HCEC 1CT (cell line): ENCODE measurements around the gene ZCCHC14.
"Not testable (repeated sequence)": the region's sequence is repeated elsewhere in the genome, so short reads cannot be mapped to it uniquely, and the experiment has no call there.

Experiments used
- DNase-seq: peaks from one replicate; pipeline ENCODE4 v3.0.0-alpha.2; 2017

Gene ZCCHC14

DNA sequence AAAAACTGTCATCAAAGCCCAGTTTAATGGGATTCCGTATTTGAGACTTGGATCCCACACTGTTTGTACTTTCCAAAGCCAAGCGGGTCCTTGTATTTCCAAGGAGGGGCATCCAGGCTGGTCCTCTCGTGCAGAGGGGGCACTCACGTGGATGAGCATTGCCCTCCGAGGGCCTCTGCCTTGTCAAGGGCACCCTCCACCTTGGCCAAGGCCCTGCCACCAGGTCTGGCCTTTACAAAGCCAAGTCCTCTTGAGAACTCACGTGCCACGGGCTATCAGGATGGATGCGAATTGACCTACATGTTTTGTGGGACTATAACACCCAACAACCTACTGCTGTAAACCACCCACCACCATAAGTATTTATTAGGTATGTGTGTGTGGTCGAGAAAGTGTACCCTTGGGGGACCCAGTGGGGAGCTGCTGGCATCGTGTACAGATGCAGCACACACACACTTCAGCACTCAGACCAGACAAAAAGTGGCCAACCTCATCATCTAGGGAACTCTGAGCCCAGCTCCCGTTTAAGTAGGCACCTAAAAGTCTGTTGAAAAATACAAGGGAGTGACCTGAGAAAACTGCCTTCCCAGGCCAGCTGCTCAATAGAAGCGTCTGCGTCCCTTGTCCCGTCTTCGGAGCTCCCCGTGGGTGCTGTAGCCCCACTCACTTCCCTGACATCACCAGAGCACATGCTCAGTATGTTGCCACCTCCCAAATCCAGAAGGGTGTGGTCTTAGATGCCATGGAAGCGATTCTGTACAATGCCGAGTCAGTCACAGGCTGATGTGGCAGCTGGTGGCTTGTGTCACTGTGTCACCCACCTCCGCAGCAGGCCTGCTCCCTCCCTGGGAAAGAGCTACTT is 87.8 kb downstream of the ZCCHC14 start:
- DNase-seq: no peak

DNA sequence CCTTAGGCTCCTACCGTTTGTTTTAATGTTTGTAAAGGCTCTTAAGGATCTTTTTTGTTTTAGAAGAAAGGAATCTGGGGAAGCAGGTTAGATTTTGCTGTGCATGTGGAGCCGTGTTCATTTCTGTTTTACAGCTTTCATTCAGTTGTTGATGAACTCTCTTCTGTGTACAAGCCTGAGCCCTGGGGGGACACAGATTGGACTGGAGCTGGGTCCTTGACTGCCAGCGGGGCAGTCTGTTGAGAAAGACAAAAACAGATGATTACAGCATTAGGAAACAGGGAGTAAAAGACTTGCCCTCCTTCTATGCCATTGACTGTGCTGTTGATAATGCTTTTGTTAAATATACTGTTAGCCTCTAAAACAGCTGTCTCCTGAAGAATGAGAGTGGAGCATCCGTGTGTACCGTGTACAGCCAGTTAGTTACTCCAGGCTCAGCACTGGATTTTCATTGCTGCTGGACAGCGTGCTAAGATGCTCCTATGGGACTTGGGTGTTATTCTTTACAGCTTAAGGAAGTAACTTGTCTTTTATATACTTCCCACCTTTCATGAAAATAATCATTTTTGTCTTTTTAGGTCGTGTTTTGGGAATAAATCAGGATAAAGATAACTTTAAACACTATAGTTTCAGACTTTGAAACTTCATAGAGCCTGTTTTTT is 97.5 kb downstream of the ZCCHC14 start:
- no peak for DNase-seq

- no peak for DNase-seq
Measured at GRCh38 chr16:87393680-87394055, 99.2 kb downstream of the ZCCHC14 start.

- no peak for DNase-seq
Measured at GRCh38 chr16:87392821-87393679, 99.8 kb downstream of the ZCCHC14 start.

DNA sequence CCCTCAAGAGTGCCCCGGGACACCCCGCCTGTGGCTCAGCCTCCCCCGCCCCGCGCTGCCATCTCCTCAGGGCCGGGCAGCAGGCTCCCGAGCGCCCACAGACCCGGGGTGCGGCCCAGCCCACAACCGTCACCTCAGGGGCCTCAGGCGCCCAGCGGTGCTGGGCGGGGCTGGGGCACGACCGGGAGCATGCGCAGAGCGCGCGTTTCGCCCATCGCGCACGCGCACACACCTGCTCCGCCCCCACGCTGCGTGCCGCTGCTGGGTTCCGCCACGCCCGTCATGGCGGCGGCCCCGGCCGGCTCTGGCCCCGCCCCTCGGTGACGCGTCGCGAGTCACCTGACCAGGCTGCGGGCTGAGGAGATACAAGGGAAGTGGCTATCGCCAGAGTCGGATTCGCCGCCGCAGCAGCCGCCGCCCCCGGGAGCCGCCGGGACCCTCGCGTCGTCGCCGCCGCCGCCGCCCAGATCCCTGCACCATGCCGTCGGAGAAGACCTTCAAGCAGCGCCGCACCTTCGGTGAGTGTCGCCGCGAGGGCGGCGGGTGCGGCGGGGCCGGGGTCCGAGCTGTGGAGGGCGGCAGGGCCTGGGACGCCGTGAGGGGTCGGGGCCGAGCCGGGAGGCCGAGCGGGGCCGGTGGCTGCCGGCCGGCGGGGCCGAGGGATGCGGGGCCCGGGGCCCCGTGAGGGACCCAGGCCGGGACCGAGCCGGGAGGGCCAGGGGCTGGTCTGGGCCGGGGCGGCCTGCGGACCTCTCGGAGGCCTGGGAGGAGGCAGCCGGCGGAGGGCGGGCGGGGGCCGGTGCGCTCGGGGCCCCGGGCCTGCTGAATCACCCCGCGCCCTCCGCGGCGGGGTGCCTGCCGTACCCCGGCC is 100.6 kb downstream of the ZCCHC14 start, which contains the start of gene MAP1LC3B:
Gene MAP1LC3B (plus strand): TSS at position 387 of the 871 bp plus-strand sequence. CDS start 92 bp downstream, at position 479.
- peak; percentile 91 for DNase-seq

DNA sequence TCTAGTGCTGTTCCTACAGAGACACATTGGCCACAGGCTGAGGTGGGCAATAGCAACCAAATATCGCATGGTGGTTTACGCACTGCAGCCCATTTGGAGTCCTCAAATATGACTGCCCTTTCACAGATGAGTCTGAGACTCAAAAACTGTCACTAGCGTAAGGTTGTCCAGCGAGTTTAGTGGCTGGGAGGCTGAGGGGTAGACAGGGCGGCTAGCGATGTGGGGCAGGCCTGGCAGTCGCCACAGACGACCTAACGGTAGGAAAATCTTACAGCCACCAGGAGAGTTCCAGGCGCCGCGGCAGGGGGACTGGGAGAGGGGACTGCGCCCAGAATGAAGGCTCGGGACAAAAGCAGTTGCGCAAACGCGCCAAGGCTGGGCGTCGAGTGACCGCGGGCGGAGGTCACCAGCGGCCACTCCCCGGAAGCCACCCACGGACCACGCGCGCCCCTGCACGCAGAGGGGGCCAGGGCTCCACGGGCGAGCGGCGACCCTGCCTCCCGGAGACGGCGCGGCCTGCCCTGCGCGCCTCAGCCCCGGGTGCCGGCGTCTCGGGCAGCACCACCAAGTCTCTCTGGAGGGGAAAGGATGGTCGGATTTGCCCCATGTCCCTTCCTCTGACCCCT is 101.4 kb downstream of the ZCCHC14 start:
- DNase-seq: no peak

DNA sequence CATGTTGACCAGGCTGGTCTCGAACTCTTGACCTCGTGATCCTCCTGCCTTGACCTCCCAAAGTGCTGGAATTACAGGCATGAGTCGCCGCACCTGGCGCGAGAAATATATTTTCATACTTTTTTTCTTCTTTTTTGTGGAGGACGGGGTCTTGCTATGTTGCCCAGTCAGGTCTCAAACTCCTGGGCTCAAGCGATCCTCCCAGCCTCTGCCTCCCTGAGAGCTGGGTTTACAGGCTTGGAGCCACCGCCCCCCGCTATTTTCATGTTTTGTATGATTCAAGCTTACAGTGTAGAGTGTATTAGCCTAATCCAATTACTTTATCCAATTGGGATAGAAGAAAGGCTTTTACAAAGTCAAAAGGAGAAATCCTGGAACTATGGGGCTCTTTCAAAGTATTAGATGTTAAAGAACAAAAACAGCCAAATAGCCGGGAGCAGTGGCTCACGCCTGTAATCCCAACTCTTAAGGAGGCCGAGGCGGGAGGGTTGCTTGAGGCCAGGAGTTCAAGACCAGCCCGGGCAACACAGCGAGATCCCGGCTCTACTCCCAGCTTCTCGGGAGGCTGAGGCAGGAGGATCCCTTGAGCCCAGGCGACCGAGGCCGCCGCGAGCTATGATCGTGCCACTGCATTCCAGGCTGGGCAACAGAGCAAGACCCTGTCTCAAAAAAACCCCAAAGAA is 102.0 kb downstream of the ZCCHC14 start:
- no peak for DNase-seq

DNA sequence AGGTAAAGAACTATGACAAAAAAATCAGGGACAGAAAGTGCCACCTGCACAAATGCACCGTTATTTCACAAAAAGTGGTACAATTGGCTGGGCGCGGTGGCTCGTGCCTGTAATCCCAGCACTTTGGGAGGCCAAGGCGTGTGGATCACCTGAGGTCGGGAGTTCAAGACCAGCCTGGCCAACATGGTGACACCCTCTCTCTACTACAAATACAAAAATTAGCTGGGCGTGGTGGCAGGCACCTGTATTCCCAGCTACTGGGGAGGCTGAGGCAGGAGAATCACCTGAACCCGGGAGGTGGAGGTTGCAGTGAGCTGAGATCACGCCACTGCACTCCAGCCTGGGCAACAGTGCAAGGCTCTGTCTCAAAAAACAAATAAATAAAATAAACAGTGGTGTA is 102.9 kb downstream of the ZCCHC14 start:
- not testable (repeated sequence) for DNase-seq

GRCh38 chr16:87389245-87389644 is 103.6 kb downstream of the ZCCHC14 start:
- no peak for DNase-seq

GRCh38 chr16:87388818-87389134 is 104.0 kb downstream of the ZCCHC14 start:
- no peak for DNase-seq

GRCh38 chr16:87387942-87388817 is 104.6 kb downstream of the ZCCHC14 start:
- DNase-seq: peak; percentile 99

DNA sequence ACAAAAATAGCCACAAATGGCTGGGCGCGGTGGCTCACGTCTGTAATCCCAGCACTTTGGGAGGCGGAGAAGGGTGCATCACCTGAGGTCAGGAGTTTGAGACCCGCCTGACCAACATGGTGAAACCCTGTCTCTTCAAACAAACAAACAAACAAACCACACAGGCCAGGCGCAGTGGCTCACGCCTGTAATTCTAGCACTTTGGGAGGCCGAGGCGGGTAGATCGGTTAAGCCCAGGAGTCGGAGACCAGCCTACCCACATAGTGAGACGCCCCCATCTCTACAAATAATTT is 108.0 kb downstream of the ZCCHC14 start:
- DNase-seq: not testable (repeated sequence)

DNA sequence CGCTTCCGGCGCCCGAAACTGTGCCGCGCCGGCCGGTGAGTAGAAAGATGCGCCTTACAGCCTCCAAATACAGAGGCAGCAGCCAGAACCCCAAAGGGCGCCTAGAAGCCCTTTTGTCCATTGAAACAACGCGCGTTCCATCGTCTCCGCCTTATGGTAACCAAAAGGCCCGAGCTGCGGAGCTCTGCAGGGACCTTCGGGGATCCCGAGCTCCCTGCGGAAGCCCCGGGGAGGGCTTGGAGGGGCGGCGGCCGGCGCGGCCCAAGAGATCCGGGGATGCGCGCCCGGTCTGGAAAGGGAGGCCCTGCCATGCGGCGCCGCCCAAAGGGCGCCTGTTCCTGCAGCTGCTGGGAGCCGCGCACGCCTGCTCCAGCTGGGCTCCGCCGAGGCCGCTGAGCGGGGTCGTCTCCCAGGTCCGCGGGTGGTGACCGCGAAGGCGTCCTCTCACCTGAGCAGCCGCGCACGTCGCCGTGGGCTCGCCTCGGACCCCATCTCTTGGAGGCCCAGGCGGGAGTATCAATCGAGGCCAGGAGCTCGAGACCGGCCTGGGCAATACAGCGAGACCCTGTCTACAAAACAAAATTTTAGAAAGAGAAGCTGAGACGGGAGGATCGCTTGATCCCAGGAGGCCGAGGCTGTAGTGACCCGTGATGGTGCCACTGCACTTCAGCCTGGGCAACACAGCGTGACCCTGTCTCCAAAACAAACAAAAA is 108.5 kb downstream of the ZCCHC14 start:
- peak; percentile 53 for DNase-seq

DNA sequence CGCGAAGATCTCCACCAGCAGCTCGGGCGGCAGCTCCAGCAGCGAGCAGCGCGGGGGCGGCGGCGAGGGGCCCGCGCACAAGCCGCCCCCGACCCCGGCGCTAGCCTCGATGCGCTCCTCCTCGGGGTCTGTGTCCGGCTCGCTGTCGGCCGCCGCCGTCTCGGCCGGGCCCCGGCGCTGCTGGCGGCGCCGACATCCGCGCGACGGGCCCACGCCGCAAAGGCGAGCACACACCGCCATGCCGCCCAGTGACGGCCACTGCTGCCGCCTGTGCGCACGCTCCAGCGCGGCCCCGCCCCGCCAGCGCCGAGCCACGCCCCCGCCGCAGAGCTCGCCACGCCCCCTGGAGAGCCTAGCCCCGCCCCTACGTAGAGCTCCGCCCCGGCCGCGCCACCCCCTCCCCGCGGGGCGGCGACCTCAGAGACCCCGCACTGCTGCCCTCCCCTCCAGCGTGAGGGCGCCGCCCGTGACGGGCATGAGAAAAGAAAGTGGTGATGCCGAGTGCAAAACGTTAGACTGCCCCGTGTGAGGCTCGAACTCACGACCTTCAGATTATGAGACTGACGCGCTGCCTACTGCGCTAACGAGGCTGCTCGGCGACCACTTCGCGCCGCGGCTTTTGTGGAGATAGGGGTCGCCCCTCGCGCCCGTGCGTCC is 109.2 kb downstream of the ZCCHC14 start, which contains the start of gene FBXO31:
Gene FBXO31 (minus strand): TSS at position 272 of the 657 bp plus-strand sequence. CDS start 32 bp downstream, at position 240.
- peak; percentile 84 for DNase-seq

GRCh38 chr16:87382023-87382785 is 110.6 kb downstream of the ZCCHC14 start:
- no peak for DNase-seq

DNA sequence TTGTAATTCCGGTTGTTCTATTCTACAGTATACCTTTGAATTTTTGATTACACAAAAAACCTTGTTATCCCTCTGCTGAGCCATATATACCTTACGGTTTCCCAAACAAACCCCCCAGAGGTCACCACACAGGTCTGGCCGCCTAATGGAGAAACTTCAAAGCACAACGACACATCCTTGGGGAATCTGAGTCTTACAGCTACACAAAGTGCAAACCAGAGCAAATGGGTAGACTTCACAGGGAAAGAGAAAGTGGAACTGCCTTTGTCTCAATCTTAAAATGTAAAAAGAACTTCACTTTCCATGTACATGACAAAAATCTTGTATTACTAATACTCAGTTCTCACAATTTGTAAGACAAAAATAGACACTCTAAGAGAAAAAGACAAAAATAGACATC is 111.9 kb downstream of the ZCCHC14 start:
- DNase-seq: peak; percentile 36

GRCh38 chr16:87380403-87380802 is 112.4 kb downstream of the ZCCHC14 start:
- DNase-seq: no peak

DNA sequence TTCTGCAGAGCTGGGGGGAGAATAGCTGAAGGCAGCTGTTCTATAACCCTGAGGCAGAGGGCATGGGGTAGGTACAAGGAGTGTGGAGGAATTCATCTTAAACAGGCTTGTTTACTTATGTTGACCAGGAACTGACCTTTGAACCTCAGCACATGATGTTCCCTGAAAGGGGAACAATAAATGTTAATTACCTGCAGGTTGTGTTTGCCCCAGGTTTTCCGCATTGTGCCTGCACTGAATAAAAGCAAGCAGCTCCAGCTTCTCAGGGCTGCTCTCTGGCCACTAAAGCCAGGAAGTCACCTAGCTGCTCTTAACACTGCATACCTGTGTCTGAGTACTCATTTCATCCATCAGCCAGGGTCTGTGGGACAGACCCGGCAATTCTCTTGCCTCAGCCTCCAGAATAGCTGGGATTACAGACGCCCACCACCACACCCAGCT is 113.5 kb downstream of the ZCCHC14 start:
- DNase-seq: not testable (repeated sequence)
